ENCODE data around the gene ADK.
"Not testable (repeated sequence)": the region's sequence is repeated elsewhere in the genome, so short reads cannot be mapped to it uniquely, and the experiment has no call there.

ADK gene

GRCh38 chr10:74117738-74118137 is 33.3 kb upstream of the ADK start:
- Histone ChIP-seq H3K4me3 (ENCODE audit: insufficient read depth, low read depth, low read length, poor library complexity, severe bottlenecking) (no peak overlapping the region), H3K27ac (ENCODE audit: insufficient read depth, low read length, poor library complexity, severe bottlenecking) (no peak overlapping the region), H3K4me1 (ENCODE audit: control insufficient read depth, insufficient read depth, low read length, poor library complexity, severe bottlenecking) (no peaks in the 10 kb centered on the region), H3K36me3 (ENCODE audit: control insufficient read depth, insufficient read depth, low read length) (peaks cover 74% of the 10 kb centered on the region), H3K27me3 (replicated peaks; ENCODE audit: control insufficient read depth, insufficient read depth, low read length, poor library complexity, severe bottlenecking) (no peaks in the 10 kb centered on the region), H3K9me3 (ENCODE audit: control insufficient read depth, low read length) (no peaks in the 10 kb centered on the region)
- DNase-seq = no peak

GRCh38 chr10:74118804-74119203 is 32.2 kb upstream of the ADK start:
- Histone ChIP-seq H3K9me3 (ENCODE audit: control insufficient read depth, low read length) (no peaks in the 10 kb centered on the region), H3K27me3 (replicated peaks; ENCODE audit: control insufficient read depth, insufficient read depth, low read length, poor library complexity, severe bottlenecking) (no peaks in the 10 kb centered on the region), H3K4me1 (ENCODE audit: control insufficient read depth, insufficient read depth, low read length, poor library complexity, severe bottlenecking) (no peaks in the 10 kb centered on the region), H3K36me3 (ENCODE audit: control insufficient read depth, insufficient read depth, low read length) (peaks cover 74% of the 10 kb centered on the region), H3K4me3 (ENCODE audit: insufficient read depth, low read depth, low read length, poor library complexity, severe bottlenecking) (no peak overlapping the region), H3K27ac (ENCODE audit: insufficient read depth, low read length, poor library complexity, severe bottlenecking) (peak overlapping the region; percentile 8)
- DNase-seq = no peak

DNA sequence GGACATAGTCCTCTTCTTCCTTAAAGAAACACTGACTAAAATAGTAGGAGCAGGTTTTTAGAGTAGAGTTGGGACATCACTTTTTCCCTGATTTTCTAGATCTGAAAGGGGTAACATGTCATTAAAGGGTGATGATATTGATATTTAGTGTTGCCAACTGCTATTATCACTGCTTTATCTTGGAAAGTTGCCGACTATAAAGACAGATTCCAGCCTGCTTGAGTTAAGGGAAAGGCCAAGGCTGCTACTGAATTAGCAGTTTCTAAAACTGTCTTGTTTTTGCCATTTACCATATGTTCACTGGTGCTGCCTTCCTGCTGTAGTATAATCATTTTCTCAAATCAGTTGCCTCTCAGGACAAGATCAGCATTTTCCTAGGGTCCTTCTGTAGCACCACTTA is 30.1 kb upstream of the ADK start:
- Histone ChIP-seq H3K36me3 (ENCODE audit: control insufficient read depth, insufficient read depth, low read length) (peaks cover 75% of the 10 kb centered on the region), H3K4me3 (ENCODE audit: insufficient read depth, low read depth, low read length, poor library complexity, severe bottlenecking) (no peak overlapping the region), H3K27me3 (replicated peaks; ENCODE audit: control insufficient read depth, insufficient read depth, low read length, poor library complexity, severe bottlenecking) (no peaks in the 10 kb centered on the region), H3K4me1 (ENCODE audit: control insufficient read depth, insufficient read depth, low read length, poor library complexity, severe bottlenecking) (no peaks in the 10 kb centered on the region), H3K27ac (ENCODE audit: insufficient read depth, low read length, poor library complexity, severe bottlenecking) (no peak overlapping the region), H3K9me3 (ENCODE audit: control insufficient read depth, low read length) (no peaks in the 10 kb centered on the region)
- DNase-seq = no peak

- Histone ChIP-seq H3K27ac (ENCODE audit: insufficient read depth, low read length, poor library complexity, severe bottlenecking) (no peak overlapping the region), H3K9me3 (ENCODE audit: control insufficient read depth, low read length) (no peaks in the 10 kb centered on the region), H3K4me3 (ENCODE audit: insufficient read depth, low read depth, low read length, poor library complexity, severe bottlenecking) (no peak overlapping the region), H3K27me3 (replicated peaks; ENCODE audit: control insufficient read depth, insufficient read depth, low read length, poor library complexity, severe bottlenecking) (no peaks in the 10 kb centered on the region), H3K36me3 (ENCODE audit: control insufficient read depth, insufficient read depth, low read length) (peaks cover 75% of the 10 kb centered on the region), H3K4me1 (ENCODE audit: control insufficient read depth, insufficient read depth, low read length, poor library complexity, severe bottlenecking) (no peaks in the 10 kb centered on the region)
- DNase-seq = no peak
Observed at GRCh38 chr10:74121368-74121767, 29.7 kb upstream of the ADK start.

DNA sequence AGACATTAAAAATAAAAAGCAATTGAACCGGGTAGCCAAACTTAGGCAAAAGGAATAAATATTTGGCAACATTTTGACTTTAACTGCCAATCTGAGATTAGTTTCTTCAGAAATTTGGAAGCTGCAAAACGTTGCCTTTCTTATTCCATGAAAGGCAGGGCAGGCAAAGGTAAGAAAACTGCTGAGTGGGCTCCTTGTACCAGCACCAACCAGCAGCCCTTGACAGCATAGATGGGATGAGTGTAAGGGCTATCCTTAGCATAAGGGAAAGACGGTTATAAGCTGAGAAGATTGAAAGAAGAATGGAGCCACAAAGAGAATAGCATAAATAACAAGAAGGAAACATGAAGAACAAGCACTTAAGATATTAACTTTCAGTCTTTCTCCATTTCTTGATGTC is 29.0 kb upstream of the ADK start:
- Histone ChIP-seq H3K4me1 (ENCODE audit: control insufficient read depth, insufficient read depth, low read length, poor library complexity, severe bottlenecking) (no peaks in the 10 kb centered on the region), H3K9me3 (ENCODE audit: control insufficient read depth, low read length) (no peaks in the 10 kb centered on the region), H3K27ac (ENCODE audit: insufficient read depth, low read length, poor library complexity, severe bottlenecking) (no peak overlapping the region), H3K4me3 (ENCODE audit: insufficient read depth, low read depth, low read length, poor library complexity, severe bottlenecking) (no peak overlapping the region), H3K27me3 (replicated peaks; ENCODE audit: control insufficient read depth, insufficient read depth, low read length, poor library complexity, severe bottlenecking) (no peaks in the 10 kb centered on the region), H3K36me3 (ENCODE audit: control insufficient read depth, insufficient read depth, low read length) (peaks cover 77% of the 10 kb centered on the region)
- no peak for DNase-seq

DNA sequence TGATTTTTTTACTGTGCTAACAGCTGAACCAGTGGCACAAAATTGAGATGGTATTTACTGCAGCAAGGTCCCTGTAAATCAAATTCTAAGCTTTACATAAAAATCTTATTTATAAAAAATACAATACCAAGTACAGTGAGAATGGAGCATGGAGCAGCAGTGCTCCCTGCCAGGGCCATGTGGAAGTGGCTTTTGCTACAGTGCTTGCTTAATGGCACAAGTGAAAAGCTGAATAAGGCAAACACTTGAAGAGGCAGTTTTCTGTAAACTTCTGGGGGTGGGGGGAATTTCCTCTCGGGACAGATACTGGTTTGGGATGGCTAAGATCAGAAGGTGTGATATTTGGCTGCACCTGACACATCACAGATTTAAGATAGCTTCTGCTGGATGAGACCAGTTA is 27.9 kb upstream of the ADK start:
- no peak overlapping the region for H3K4me3 ChIP-seq (ENCODE audit: insufficient read depth, low read depth, low read length, poor library complexity, severe bottlenecking)
- no peaks in the 10 kb centered on the region for H3K27me3 ChIP-seq (replicated peaks; ENCODE audit: control insufficient read depth, insufficient read depth, low read length, poor library complexity, severe bottlenecking)
- H3K9me3 ChIP-seq (ENCODE audit: control insufficient read depth, low read length) = no peaks in the 10 kb centered on the region
- no peak for DNase-seq
- H3K36me3 ChIP-seq (ENCODE audit: control insufficient read depth, insufficient read depth, low read length) = peaks cover 73% of the 10 kb centered on the region
- H3K4me1 ChIP-seq (ENCODE audit: control insufficient read depth, insufficient read depth, low read length, poor library complexity, severe bottlenecking) = no peaks in the 10 kb centered on the region
- H3K27ac ChIP-seq (ENCODE audit: insufficient read depth, low read length, poor library complexity, severe bottlenecking) = no peak overlapping the region

DNA sequence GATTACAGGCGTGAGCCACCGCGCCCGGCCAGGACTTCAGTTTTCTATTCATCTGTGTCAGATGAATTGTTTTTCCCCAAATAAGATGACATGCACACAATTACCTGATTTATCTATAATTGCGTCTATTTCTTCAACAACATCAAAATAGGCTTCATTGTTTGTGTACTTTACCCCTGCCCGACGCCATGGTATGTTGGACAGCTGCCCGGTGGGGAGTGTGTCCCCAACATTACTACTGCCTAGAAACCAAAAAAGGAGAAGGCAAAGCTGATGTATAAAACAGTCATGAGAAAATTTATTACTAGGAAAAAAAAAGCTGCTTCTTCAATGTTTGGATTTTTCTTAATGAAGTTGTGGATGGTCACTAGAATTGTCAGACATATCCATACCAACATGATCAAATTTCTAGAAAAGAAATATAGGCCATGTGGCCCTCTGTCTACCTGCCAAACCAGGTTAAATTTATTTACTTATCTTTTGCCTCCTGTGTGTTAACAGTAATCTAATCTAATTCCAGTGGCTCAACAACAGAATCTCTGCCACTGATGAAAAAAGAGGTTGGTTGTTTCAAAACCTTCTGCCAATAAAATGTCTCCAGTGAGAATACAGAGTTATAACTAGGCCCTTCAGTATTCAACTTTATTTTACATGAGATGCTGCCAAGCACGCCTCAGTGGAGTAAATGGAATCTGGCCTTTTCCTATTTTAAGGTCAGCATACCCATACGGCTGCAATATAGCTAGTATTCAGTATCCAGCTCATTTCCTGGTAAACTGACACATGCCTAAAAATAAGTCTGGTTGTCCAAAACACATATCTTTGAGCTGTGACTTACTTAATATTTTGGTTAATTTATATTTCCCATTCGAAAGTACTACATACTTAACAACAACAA is 16.8 kb upstream of the ADK start:
- Histone ChIP-seq H3K36me3 (ENCODE audit: control insufficient read depth, insufficient read depth, low read length) (peaks cover 53% of the 10 kb centered on the region), H3K27ac (ENCODE audit: insufficient read depth, low read length, poor library complexity, severe bottlenecking) (no peak overlapping the region), H3K9me3 (ENCODE audit: control insufficient read depth, low read length) (no peaks in the 10 kb centered on the region), H3K4me3 (ENCODE audit: insufficient read depth, low read depth, low read length, poor library complexity, severe bottlenecking) (no peak overlapping the region), H3K27me3 (replicated peaks; ENCODE audit: control insufficient read depth, insufficient read depth, low read length, poor library complexity, severe bottlenecking) (no peaks in the 10 kb centered on the region), H3K4me1 (ENCODE audit: control insufficient read depth, insufficient read depth, low read length, poor library complexity, severe bottlenecking) (no peaks in the 10 kb centered on the region)
- DNase-seq = no peak

DNA sequence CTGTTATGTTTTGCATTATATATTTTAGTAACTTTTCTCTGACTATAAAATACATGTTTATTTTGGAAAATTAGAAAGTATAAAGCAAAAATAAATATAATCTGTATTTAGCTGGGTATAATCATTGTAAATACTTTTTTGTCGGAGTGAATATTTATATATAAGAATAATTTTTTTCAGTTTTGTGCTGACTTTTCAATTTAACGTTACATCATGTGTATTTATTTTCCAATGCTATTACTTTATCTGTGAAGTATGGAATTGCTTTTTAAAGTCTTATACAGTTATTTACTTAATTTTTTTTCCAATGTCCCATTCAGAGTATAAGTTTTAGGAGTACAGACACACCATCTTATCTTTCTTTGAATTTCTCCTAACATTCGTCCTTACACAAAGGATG is 15.6 kb upstream of the ADK start:
- no peak overlapping the region for H3K27ac ChIP-seq (ENCODE audit: insufficient read depth, low read length, poor library complexity, severe bottlenecking)
- DNase-seq = no peak
- H3K4me1 ChIP-seq (ENCODE audit: control insufficient read depth, insufficient read depth, low read length, poor library complexity, severe bottlenecking) = no peaks in the 10 kb centered on the region
- peaks cover 46% of the 10 kb centered on the region for H3K36me3 ChIP-seq (ENCODE audit: control insufficient read depth, insufficient read depth, low read length)
- no peaks in the 10 kb centered on the region for H3K27me3 ChIP-seq (replicated peaks; ENCODE audit: control insufficient read depth, insufficient read depth, low read length, poor library complexity, severe bottlenecking)
- no peaks in the 10 kb centered on the region for H3K9me3 ChIP-seq (ENCODE audit: control insufficient read depth, low read length)
- no peak overlapping the region for H3K4me3 ChIP-seq (ENCODE audit: insufficient read depth, low read depth, low read length, poor library complexity, severe bottlenecking)

GRCh38 chr10:74137992-74138391 is 13.0 kb upstream of the ADK start:
- no peak overlapping the region for H3K27ac ChIP-seq (ENCODE audit: insufficient read depth, low read length, poor library complexity, severe bottlenecking)
- no peaks in the 10 kb centered on the region for H3K4me1 ChIP-seq (ENCODE audit: control insufficient read depth, insufficient read depth, low read length, poor library complexity, severe bottlenecking)
- DNase-seq = no peak
- no peak overlapping the region for H3K4me3 ChIP-seq (ENCODE audit: insufficient read depth, low read depth, low read length, poor library complexity, severe bottlenecking)
- no peaks in the 10 kb centered on the region for H3K9me3 ChIP-seq (ENCODE audit: control insufficient read depth, low read length)
- H3K27me3 ChIP-seq (replicated peaks; ENCODE audit: control insufficient read depth, insufficient read depth, low read length, poor library complexity, severe bottlenecking) = no peaks in the 10 kb centered on the region
- peaks cover 34% of the 10 kb centered on the region for H3K36me3 ChIP-seq (ENCODE audit: control insufficient read depth, insufficient read depth, low read length)

GRCh38 chr10:74138596-74138995 is 12.4 kb upstream of the ADK start:
- DNase-seq; H3K27me3 ChIP-seq (replicated peaks; ENCODE audit: control insufficient read depth, insufficient read depth, low read length, poor library complexity, severe bottlenecking); H3K27ac ChIP-seq (ENCODE audit: insufficient read depth, low read length, poor library complexity, severe bottlenecking); H3K4me3 ChIP-seq (ENCODE audit: insufficient read depth, low read depth, low read length, poor library complexity, severe bottlenecking); H3K9me3 ChIP-seq (ENCODE audit: control insufficient read depth, low read length); H3K4me1 ChIP-seq (ENCODE audit: control insufficient read depth, insufficient read depth, low read length, poor library complexity, severe bottlenecking): not testable (repeated sequence)
- peaks cover 34% of the 10 kb centered on the region for H3K36me3 ChIP-seq (ENCODE audit: control insufficient read depth, insufficient read depth, low read length)

All from effector memory CD4-positive, alpha-beta T cell (primary cell).